ENCODE data around the gene LARGE1.

DNA sequence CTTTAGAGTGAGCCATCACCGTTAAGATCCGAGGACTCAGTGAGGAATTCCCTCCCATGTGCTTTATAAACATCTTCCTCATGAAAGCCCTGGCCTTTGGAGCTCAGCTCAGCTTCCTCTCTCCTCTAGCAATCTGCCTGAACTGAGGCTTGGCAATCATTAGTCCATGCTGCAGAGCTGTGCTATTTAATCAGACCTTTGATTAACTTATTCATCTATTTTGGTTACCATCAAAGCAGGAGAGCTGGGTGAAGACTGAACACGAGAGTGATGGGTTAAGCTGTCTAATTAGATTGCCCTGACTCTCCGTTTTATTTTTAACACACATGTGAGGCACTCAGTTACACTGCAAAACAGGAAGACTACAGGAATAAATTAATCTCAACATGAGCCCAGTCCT is 351.3 kb downstream of the LARGE1 start:
- no peak for TF ChIP-seq REST (IDR thresholded peaks at IDR 0.05; ENCODE audit: low read depth)
- no peak for TF ChIP-seq TAF1 (IDR thresholded peaks at IDR 0.05; ENCODE audit: low read depth)
- TF ChIP-seq EP300 (IDR thresholded peaks at IDR 0.05; ENCODE audit: borderline replicate concordance), result no peak
- no peak for TF ChIP-seq NFIC (IDR thresholded peaks at IDR 0.05)
- TF ChIP-seq TCF12 (IDR thresholded peaks at IDR 0.05; ENCODE audit: low read depth), result no peak
- TF ChIP-seq ZBTB7A (IDR thresholded peaks at IDR 0.05; ENCODE audit: low read depth), result no peak
- TF ChIP-seq YY1 (IDR thresholded peaks at IDR 0.05; ENCODE audit: low read depth), result no peak
